CD4-positive, alpha-beta T cell treated with Interleukin-12 subunit alpha and Interleukin-12 subunit beta, for 1 hour (primary cell): ENCODE results near the gene NRXN2.

Experiments used
- DNase-seq: peaks from one replicate; pipeline ENCODE4 v3.0.0-alpha.2; 2020

Gene NRXN2

GRCh38 chr11:64643920-64644646 is 78.9 kb downstream of the NRXN2 start:
- no peak for DNase-seq

- no peak for DNase-seq
These were observed 79.6 kb downstream of the NRXN2 start for GRCh38 chr11:64643256-64643881.

- no peak for DNase-seq
These were observed 80.1 kb downstream of the NRXN2 start for GRCh38 chr11:64642871-64643255.

- no peak for DNase-seq
These were observed 80.6 kb downstream of the NRXN2 start for GRCh38 chr11:64642418-64642735.

GRCh38 chr11:64641596-64642417 is 81.2 kb downstream of the NRXN2 start:
- DNase-seq = no peak

- DNase-seq = no peak
These were observed 83.1 kb downstream of the NRXN2 start for GRCh38 chr11:64639885-64640284.

GRCh38 chr11:64638829-64639228 is 84.2 kb downstream of the NRXN2 start:
- no peak for DNase-seq

GRCh38 chr11:64638018-64638665 is 84.9 kb downstream of the NRXN2 start:
- no peak for DNase-seq

GRCh38 chr11:64637334-64638017 is 85.5 kb downstream of the NRXN2 start:
- no peak for DNase-seq

- DNase-seq = no peak
These were observed 89.3 kb downstream of the NRXN2 start for GRCh38 chr11:64633555-64634159.

GRCh38 chr11:64632654-64633053 is 90.3 kb downstream of the NRXN2 start:
- DNase-seq = no peak

- DNase-seq = no peak
These were observed 90.8 kb downstream of the NRXN2 start for GRCh38 chr11:64632237-64632636.

- no peak for DNase-seq
These were observed 91.3 kb downstream of the NRXN2 start for GRCh38 chr11:64631675-64632074.

- DNase-seq = no peak
These were observed 93.0 kb downstream of the NRXN2 start for GRCh38 chr11:64629796-64630562.

- no peak for DNase-seq
These were observed 93.9 kb downstream of the NRXN2 start for GRCh38 chr11:64629103-64629502.

GRCh38 chr11:64628596-64628995 is 94.4 kb downstream of the NRXN2 start:
- no peak for DNase-seq

GRCh38 chr11:64627371-64627770 is 95.6 kb downstream of the NRXN2 start:
- no peak for DNase-seq

GRCh38 chr11:64626637-64627036 is 96.4 kb downstream of the NRXN2 start:
- DNase-seq = no peak

- DNase-seq = no peak
These were observed 98.0 kb downstream of the NRXN2 start for GRCh38 chr11:64624883-64625481.

GRCh38 chr11:64622681-64623080 is 100.3 kb downstream of the NRXN2 start:
- DNase-seq = no peak
